A549 (cell line): ENCODE measurements around the gene POLR2E. TPM values are rescaled to one million over a fixed set of nuclear protein-coding genes. Genes with fewer than 3 reads are reported as not detected.

Experiments
- ATAC-seq, 2 experiments: fragments of 200-7000 bp in 1 of 2; fragments of >200 bp in 1 of 2; cut with Nextera tagmentation in 1 of 2; cut with Tn5 transposase in 1 of 2; 3 replicates each; pipeline versions ENCODE4 v1.8.0 to v1.9.1; 2018 to 2020; ENCODE audit warnings: mild to moderate bottlenecking in 1 of 2, moderate library complexity in 1 of 2
- CTCF ChIA-PET: fragments of 300-600 bp; sonication (Branson Sonifier 250); formaldehyde crosslinking; extraction: SDS; loops from one replicate; lab custom pipeline; 2021; ENCODE audit warnings: antibody characterized with exemption, inconsistent platforms; lab: Yijun Ruan, JAX
- POLR2A ChIA-PET: fragments of 350-600 bp; formaldehyde crosslinking; extraction: SDS; loops from one replicate; lab custom pipeline; 2021; ENCODE audit warnings: antibody characterized with exemption, inconsistent platforms; lab: Yijun Ruan, JAX
- DNase-seq, 2 experiments: peaks; one replicate each; pipeline versions ENCODE4 v3.0.0 to v3.0.0-alpha.2; 2011 to 2016; ENCODE audit warnings: low read depth in 1 of 2, low spot score in 1 of 2
- FAIRE-seq: peaks from 2 replicates; lab custom pipeline; 2011; peaks lifted over from hg19 to GRCh38; lab: Jason Lieb, UNC
- H3K27ac ChIP-seq, 2 experiments: fragments of >200 bp; sonication (Bioruptor Twin); formaldehyde crosslinking; 3 replicates each; pipeline ENCODE4 v1.5.1; 2016 to 2017
- H3K4me1 ChIP-seq: fragments of >200 bp; sonication (Bioruptor Twin); formaldehyde crosslinking; 3 replicates; pipeline ENCODE4 v1.6.1; 2016
- H3K4me2 ChIP-seq: fragments of >200 bp; sonication (Bioruptor Twin); formaldehyde crosslinking; 3 replicates; pipeline ENCODE4 v1.6.1; 2016
- H3K4me3 ChIP-seq: fragments of >200 bp; sonication (Bioruptor Twin); formaldehyde crosslinking; 3 replicates; pipeline ENCODE4 v1.5.1; 2016
- H3K9me3 ChIP-seq: fragments of >200 bp; sonication (Bioruptor Twin); formaldehyde crosslinking; 3 replicates; pipeline ENCODE4 v1.6.1; 2016
- BHLHE40 ChIP-seq: IDR thresholded peaks from 2 replicates; pipeline ENCODE4 v1.6.1; 2012; ENCODE audit warnings: low read depth, low read length, inconsistent platforms
- CBX8 ChIP-seq: fragments of 200-600 bp; sonication (generic); IDR thresholded peaks from 2 replicates; pipeline ENCODE4 v1.6.1; 2016
- CEBPB ChIP-seq, 2 experiments: fragments of >200 bp in 1 of 2; sonication (Bioruptor Twin) in 1 of 2; formaldehyde crosslinking in 1 of 2; IDR thresholded peaks; 2 replicates each; pipeline ENCODE4 v1.6.1; 2012 to 2016
- EHF ChIP-seq: fragments of 250-450 bp; sonication (Bioruptor Pico); IDR thresholded peaks from 2 replicates; pipeline ENCODE4 v1.5.0; 2020; ENCODE audit warnings: mild to moderate bottlenecking
- EP300 ChIP-seq, 2 experiments: fragments of >200 bp; sonication (Bioruptor Twin); formaldehyde crosslinking; IDR thresholded peaks; 2 replicates in 1 of 2; 3 replicates in 1 of 2; pipeline ENCODE4 v1.6.1; 2016 to 2017
- FOSB ChIP-seq: fragments of 250-450 bp; sonication (Bioruptor Pico); IDR thresholded peaks from 2 replicates; pipeline ENCODE4 v1.5.0; 2020; ENCODE audit warnings: mild to moderate bottlenecking, moderate library complexity
- FOSL2 ChIP-seq, 2 experiments: fragments of 450-650 bp in 1 of 2; fragments of >200 bp in 1 of 2; sonication (Bioruptor Twin) in 1 of 2; formaldehyde crosslinking; IDR thresholded peaks; 2 replicates each; pipeline versions ENCODE4 v1.5.0 to v1.6.1; 2016 to 2020; ENCODE audit warnings: mild to moderate bottlenecking in 1 of 2, moderate library complexity in 1 of 2
- FOXS1 ChIP-seq: fragments of 250-450 bp; sonication (Bioruptor Pico); IDR thresholded peaks from 2 replicates; pipeline ENCODE4 v1.5.0; 2020; ENCODE audit warnings: mild to moderate bottlenecking, moderate library complexity
- HOXA7 ChIP-seq: fragments of 250-450 bp; sonication (Bioruptor Pico); IDR thresholded peaks from 2 replicates; pipeline ENCODE4 v1.5.0; 2020; ENCODE audit warnings: mild to moderate bottlenecking, moderate library complexity
- HOXB13 ChIP-seq: fragments of 250-450 bp; sonication (Bioruptor Pico); IDR thresholded peaks from 2 replicates; pipeline ENCODE4 v1.5.0; 2020; ENCODE audit warnings: low read depth, mild to moderate bottlenecking, moderate library complexity
- HOXB5 ChIP-seq: fragments of 250-450 bp; sonication (Bioruptor Pico); IDR thresholded peaks from 2 replicates; pipeline ENCODE4 v1.5.0; 2020; ENCODE audit warnings: mild to moderate bottlenecking, moderate library complexity
- JUNB ChIP-seq: fragments of >200 bp; sonication (Bioruptor Twin); formaldehyde crosslinking; IDR thresholded peaks from 2 replicates; pipeline ENCODE4 v1.6.1; 2016
- MAFK ChIP-seq: fragments of 450-650 bp; IDR thresholded peaks from 2 replicates; pipeline ENCODE4 v1.6.1; 2014; ENCODE audit not compliant: partially characterized antibody
- MAZ ChIP-seq: fragments of 150-350 bp; IDR thresholded peaks from 2 replicates; pipeline ENCODE4 v1.6.1; 2014; ENCODE audit warnings: antibody characterized with exemption, low read depth, low read length, borderline replicate concordance
- NPAS2 ChIP-seq: fragments of 250-450 bp; sonication (Bioruptor Pico); IDR thresholded peaks from 2 replicates; pipeline ENCODE4 v1.8.0; 2022; ENCODE audit warnings: mild to moderate bottlenecking, moderate library complexity, borderline replicate concordance
- NR3C1 ChIP-seq: fragments of >200 bp; sonication (Bioruptor Twin); formaldehyde crosslinking; IDR thresholded peaks from 3 replicates; pipeline ENCODE4 v1.6.1; 2017
- POLR2AphosphoS2 ChIP-seq: conservative IDR thresholded peaks from 2 replicates; pipeline ENCODE4 v1.6.1; 2012; ENCODE audit warnings: low read length, improper control_type of control experiment, inconsistent platforms
- RFX5 ChIP-seq: fragments of 450-650 bp; IDR thresholded peaks from 2 replicates; pipeline ENCODE4 v1.7.1; 2014; ENCODE audit warnings: antibody characterized with exemption, mild to moderate bottlenecking, moderate library complexity
- RNF2 ChIP-seq: fragments of 200-600 bp; sonication (generic); IDR thresholded peaks from 2 replicates; pipeline ENCODE4 v1.6.1; 2016; ENCODE audit warnings: low read depth, mild to moderate bottlenecking, antibody characterized with exemption, moderate library complexity, borderline replicate concordance
- TFCP2L1 ChIP-seq: fragments of 250-450 bp; sonication (Bioruptor Pico); IDR thresholded peaks from 2 replicates; pipeline ENCODE4 v1.5.0; 2021; ENCODE audit warnings: mild to moderate bottlenecking
- TP53 ChIP-seq: fragments of 250-450 bp; sonication (Bioruptor Pico); IDR thresholded peaks from 2 replicates; pipeline ENCODE4 v1.5.0; 2021; ENCODE audit warnings: mild to moderate bottlenecking, moderate library complexity
- WGBS: methylation state at CpG from one replicate; pipeline ENCODE4 v1.1.6; 2017; ENCODE audit errors: missing lambda C conversion rate; 5-methylcytosine and 5-hydroxymethylcytosine counted together
- polyA plus RNA-seq, 4 experiments: library from polyadenylated mRNA; depleted of rRNA in 3 of 4; stranded (reverse); fragments of >200 nt; fragmentation: RNase III in 1 of 4; extraction: RNeasy Plus Mini Kit Qiagen cat#74134 plus additional on column Dnase treatment in 1 of 4; gene quantifications; 2 replicates in 3 of 4; 3 replicates in 1 of 4; pipeline ENCODE4 v1.2.3, GENCODE V29; 2011 to 2017
- TF ChIP-seq, protein P1 (sequence below): fragments of 250-450 bp; sonication (Bioruptor Pico); IDR thresholded peaks from 2 replicates; pipeline ENCODE4 v1.5.0; 2021; ENCODE audit warnings: mild to moderate bottlenecking, moderate library complexity, borderline replicate concordance
- TF ChIP-seq, protein P2 (sequence below): fragments of 150-350 bp; IDR thresholded peaks from 2 replicates; pipeline ENCODE4 v1.6.1; 2014; ENCODE audit warnings: low read depth, mild to moderate bottlenecking, low read length
- TF ChIP-seq, protein P3 (sequence below): fragments of 200-600 bp; sonication (generic); IDR thresholded peaks from 2 replicates; pipeline ENCODE4 v1.6.1; 2016; ENCODE audit warnings: antibody characterized with exemption, mild to moderate bottlenecking, moderate library complexity
- TF ChIP-seq, protein P4 (sequence below): fragments of >200 bp; sonication (Bioruptor Twin); formaldehyde crosslinking; IDR thresholded peaks from 3 replicates; pipeline ENCODE4 v1.6.1; 2016
- TF ChIP-seq, protein P5 (sequence below): IDR thresholded peaks from 2 replicates; pipeline ENCODE4 v1.6.1; 2012
- TF ChIP-seq, protein P6 (sequence below): IDR thresholded peaks from 2 replicates; pipeline ENCODE4 v1.6.1; 2012; ENCODE audit warnings: low read depth, borderline replicate concordance
- TF ChIP-seq, protein P7 (sequence below): IDR thresholded peaks from 2 replicates; pipeline ENCODE4 v1.6.1; 2012

The POLR2E gene
- polyA plus RNA-seq, 2 of the 4 experiments (the other 2 are of a cell fraction): 99.6 to 172 TPM

DNA sequence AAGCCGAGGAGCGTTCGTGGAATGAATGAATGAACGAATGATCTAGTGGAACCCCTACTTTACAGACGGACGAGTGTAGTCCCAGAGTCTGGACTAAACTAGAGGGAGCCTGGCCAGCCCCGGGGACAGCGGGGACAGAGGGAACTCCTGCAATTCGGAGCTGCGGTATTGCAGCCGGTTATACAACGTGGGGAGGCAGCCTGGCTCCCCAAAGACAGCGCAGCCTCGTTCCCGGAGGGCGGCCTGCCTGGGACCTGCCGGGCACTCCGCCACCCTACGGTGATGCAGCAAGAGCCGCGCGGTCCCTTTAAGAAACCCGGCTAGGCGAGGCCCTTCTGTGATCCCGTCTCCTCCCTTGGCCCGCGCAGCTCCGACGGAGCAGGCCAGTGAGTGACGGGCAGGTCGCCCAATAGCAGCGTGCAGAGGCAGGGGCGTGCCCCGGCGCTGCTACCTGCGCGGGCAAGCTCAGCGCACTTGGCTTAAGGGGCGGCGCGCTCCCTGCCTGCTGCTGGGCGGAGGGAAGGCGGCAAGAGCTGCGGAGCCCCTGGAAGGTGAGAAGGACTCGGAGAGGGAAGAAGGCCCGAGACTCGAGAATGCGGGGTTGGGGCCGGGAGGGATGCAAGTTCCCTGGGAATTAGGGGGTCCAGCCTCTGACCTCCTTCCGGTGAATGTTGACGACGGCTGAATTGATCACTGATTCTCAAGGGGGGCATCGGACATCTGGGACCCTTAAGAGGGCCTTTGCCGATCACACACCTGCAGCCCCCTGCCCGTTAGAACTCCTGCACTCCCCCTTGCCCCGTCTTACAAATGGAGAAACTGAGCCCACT lies 55.3 kb downstream of the POLR2E start, which contains the start of gene ABCA7:
ABCA7 (plus strand) TSS at position 462 of the 830 bp plus-strand sequence. CDS start 1,255 bp downstream, outside the sequence.
- peak within 1 kb of the TSS; percentile 96 for H3K4me2 ChIP-seq
- FAIRE-seq (no peak), ATAC-seq (peak; percentile 69 to 82), DNase-seq (peak; percentile 68 to 98)
- POLR2A ChIA-PET: interaction anchor here (0.9 to 1.4 kb wide), 4 partner anchors 11 to 229 kb away, joined by 4 to 7 read pairs (median 6); partner anchors contain the start of genes CIRBP, CNN2 and RNU6-2
- peak within 1 kb of the TSS; percentile 62 to 86 for H3K27ac ChIP-seq
- H3K4me3 ChIP-seq: peak within 1 kb of the TSS; percentile 51
- no peaks in the 10 kb centered on the region for H3K9me3 ChIP-seq
- H3K4me1 ChIP-seq: peaks cover 19% of the 10 kb centered on the region
- 14% methylated on average over 23 of the region's 56 CpGs for WGBS
- CTCF ChIA-PET: interaction anchor here (1.2 to 3.0 kb wide), 4 partner anchors 9 to 73 kb away, joined by 3 to 12 read pairs (median 7); partner anchors contain the start of gene CNN2
- TF ChIP-seq CBX8 (no peak), FOSL2 (IDR thresholded peaks at IDR 0.05) (no peak), FOSL2 (CRISPR knock-in tag; IDR thresholded peaks at IDR 0.05) (no peak), EP300 (IDR thresholded peaks at IDR 0.05) (no peak), MAZ (no peak), HOXB5 (CRISPR knock-in tag) (no peak), TFCP2L1 (CRISPR knock-in tag) (peak; percentile 70; the same call in 1 of the 2 replicates), CEBPB (IDR thresholded peaks at IDR 0.05) (no peak), NPAS2 (CRISPR knock-in tag) (no peak), TP53 (CRISPR knock-in tag) (0 out of 2 replicates have a peak, but pooled peaks have one; percentile 43), RFX5 (no peak), FOXS1 (CRISPR knock-in tag) (no peak), JUNB (no peak), HOXB13 (no peak), RNF2 (no peak), HOXA7 (CRISPR knock-in tag) (peak; percentile 91; the same call in 1 of the 2 replicates), MAFK (no peak), NR3C1 (no peak), POLR2AphosphoS2 (no peak), FOSB (CRISPR knock-in tag) (peak; percentile 68), EHF (CRISPR knock-in tag) (no peak), BHLHE40 (no peak)
- TF ChIP-seq, protein P1, sequence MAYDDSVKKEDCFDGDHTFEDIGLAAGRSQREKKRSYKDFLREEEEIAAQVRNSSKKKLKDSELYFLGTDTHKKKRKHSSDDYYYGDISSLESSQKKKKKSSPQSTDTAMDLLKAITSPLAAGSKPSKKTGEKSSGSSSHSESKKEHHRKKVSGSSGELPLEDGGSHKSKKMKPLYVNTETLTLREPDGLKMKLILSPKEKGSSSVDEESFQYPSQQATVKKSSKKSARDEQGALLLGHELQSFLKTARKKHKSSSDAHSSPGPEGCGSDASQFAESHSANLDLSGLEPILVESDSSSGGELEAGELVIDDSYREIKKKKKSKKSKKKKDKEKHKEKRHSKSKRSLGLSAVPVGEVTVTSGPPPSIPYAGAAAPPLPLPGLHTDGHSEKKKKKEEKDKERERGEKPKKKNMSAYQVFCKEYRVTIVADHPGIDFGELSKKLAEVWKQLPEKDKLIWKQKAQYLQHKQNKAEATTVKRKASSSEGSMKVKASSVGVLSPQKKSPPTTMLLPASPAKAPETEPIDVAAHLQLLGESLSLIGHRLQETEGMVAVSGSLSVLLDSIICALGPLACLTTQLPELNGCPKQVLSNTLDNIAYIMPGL: no peak
- TF ChIP-seq, protein P2, sequence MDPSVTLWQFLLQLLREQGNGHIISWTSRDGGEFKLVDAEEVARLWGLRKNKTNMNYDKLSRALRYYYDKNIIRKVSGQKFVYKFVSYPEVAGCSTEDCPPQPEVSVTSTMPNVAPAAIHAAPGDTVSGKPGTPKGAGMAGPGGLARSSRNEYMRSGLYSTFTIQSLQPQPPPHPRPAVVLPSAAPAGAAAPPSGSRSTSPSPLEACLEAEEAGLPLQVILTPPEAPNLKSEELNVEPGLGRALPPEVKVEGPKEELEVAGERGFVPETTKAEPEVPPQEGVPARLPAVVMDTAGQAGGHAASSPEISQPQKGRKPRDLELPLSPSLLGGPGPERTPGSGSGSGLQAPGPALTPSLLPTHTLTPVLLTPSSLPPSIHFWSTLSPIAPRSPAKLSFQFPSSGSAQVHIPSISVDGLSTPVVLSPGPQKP: no peak
- TF ChIP-seq, protein P3, sequence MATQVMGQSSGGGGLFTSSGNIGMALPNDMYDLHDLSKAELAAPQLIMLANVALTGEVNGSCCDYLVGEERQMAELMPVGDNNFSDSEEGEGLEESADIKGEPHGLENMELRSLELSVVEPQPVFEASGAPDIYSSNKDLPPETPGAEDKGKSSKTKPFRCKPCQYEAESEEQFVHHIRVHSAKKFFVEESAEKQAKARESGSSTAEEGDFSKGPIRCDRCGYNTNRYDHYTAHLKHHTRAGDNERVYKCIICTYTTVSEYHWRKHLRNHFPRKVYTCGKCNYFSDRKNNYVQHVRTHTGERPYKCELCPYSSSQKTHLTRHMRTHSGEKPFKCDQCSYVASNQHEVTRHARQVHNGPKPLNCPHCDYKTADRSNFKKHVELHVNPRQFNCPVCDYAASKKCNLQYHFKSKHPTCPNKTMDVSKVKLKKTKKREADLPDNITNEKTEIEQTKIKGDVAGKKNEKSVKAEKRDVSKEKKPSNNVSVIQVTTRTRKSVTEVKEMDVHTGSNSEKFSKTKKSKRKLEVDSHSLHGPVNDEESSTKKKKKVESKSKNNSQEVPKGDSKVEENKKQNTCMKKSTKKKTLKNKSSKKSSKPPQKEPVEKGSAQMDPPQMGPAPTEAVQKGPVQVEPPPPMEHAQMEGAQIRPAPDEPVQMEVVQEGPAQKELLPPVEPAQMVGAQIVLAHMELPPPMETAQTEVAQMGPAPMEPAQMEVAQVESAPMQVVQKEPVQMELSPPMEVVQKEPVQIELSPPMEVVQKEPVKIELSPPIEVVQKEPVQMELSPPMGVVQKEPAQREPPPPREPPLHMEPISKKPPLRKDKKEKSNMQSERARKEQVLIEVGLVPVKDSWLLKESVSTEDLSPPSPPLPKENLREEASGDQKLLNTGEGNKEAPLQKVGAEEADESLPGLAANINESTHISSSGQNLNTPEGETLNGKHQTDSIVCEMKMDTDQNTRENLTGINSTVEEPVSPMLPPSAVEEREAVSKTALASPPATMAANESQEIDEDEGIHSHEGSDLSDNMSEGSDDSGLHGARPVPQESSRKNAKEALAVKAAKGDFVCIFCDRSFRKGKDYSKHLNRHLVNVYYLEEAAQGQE: no peak
- TF ChIP-seq, protein P4, sequence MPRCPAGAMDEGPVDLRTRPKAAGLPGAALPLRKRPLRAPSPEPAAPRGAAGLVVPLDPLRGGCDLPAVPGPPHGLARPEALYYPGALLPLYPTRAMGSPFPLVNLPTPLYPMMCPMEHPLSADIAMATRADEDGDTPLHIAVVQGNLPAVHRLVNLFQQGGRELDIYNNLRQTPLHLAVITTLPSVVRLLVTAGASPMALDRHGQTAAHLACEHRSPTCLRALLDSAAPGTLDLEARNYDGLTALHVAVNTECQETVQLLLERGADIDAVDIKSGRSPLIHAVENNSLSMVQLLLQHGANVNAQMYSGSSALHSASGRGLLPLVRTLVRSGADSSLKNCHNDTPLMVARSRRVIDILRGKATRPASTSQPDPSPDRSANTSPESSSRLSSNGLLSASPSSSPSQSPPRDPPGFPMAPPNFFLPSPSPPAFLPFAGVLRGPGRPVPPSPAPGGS: no peak
- TF ChIP-seq, protein P5, sequence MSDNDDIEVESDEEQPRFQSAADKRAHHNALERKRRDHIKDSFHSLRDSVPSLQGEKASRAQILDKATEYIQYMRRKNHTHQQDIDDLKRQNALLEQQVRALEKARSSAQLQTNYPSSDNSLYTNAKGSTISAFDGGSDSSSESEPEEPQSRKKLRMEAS: peak; percentile 69
- TF ChIP-seq, protein P6, sequence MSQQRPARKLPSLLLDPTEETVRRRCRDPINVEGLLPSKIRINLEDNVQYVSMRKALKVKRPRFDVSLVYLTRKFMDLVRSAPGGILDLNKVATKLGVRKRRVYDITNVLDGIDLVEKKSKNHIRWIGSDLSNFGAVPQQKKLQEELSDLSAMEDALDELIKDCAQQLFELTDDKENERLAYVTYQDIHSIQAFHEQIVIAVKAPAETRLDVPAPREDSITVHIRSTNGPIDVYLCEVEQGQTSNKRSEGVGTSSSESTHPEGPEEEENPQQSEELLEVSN: 0 out of 2 replicates have a peak, but pooled peaks have one; percentile 33
- TF ChIP-seq, protein P7, sequence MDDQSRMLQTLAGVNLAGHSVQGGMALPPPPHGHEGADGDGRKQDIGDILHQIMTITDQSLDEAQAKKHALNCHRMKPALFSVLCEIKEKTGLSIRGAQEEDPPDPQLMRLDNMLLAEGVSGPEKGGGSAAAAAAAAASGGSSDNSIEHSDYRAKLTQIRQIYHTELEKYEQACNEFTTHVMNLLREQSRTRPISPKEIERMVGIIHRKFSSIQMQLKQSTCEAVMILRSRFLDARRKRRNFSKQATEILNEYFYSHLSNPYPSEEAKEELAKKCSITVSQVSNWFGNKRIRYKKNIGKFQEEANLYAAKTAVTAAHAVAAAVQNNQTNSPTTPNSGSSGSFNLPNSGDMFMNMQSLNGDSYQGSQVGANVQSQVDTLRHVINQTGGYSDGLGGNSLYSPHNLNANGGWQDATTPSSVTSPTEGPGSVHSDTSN: peak; percentile 99
